Astrocyte of the hippocampus (primary cell): ENCODE results near the gene TTC23L.

Experiments
- DNase-seq: peaks from one replicate; pipeline ENCODE4 v3.0.0; 2011; ENCODE audit warnings: low read depth, low spot score

TTC23L gene

GRCh38 chr5:34869256-34869655 is 30.3 kb downstream of the TTC23L start:
- no peak for DNase-seq

- no peak for DNase-seq
These were observed 31.4 kb downstream of the TTC23L start for GRCh38 chr5:34870382-34870781.

- DNase-seq, result no peak
These were observed 37.3 kb downstream of the TTC23L start for GRCh38 chr5:34876275-34876674.

- DNase-seq, result no peak
These were observed 42.3 kb downstream of the TTC23L start for GRCh38 chr5:34881246-34881645.

GRCh38 chr5:34886392-34887119 is 47.6 kb downstream of the TTC23L start:
- DNase-seq, result no peak

GRCh38 chr5:34889394-34889793 is 50.4 kb downstream of the TTC23L start:
- DNase-seq, result no peak

- no peak for DNase-seq
These were observed 53.0 kb downstream of the TTC23L start for GRCh38 chr5:34891981-34892380.

GRCh38 chr5:34892414-34892813 is 53.5 kb downstream of the TTC23L start:
- no peak for DNase-seq

- DNase-seq, result no peak
These were observed 55.8 kb downstream of the TTC23L start for GRCh38 chr5:34894716-34895115.

GRCh38 chr5:34895641-34896419 is 56.9 kb downstream of the TTC23L start:
- DNase-seq, result no peak

- DNase-seq, result no peak
These were observed 58.7 kb downstream of the TTC23L start for GRCh38 chr5:34897646-34898045.

- peak; percentile 85 for DNase-seq
These were observed 59.4 kb downstream of the TTC23L start for GRCh38 chr5:34898258-34898895.

GRCh38 chr5:34899066-34899465 is 60.1 kb downstream of the TTC23L start:
- DNase-seq, result no peak

- DNase-seq, result no peak
These were observed 61.7 kb downstream of the TTC23L start for GRCh38 chr5:34900652-34901051.

GRCh38 chr5:34903260-34903659 is 64.3 kb downstream of the TTC23L start:
- DNase-seq, result no peak

GRCh38 chr5:34905564-34905963 is 66.6 kb downstream of the TTC23L start:
- peak; percentile 23 for DNase-seq

- DNase-seq, result no peak
These were observed 74.1 kb downstream of the TTC23L start for GRCh38 chr5:34913072-34913471.

GRCh38 chr5:34914671-34915138 is 75.7 kb downstream of the TTC23L start:
- DNase-seq, result no peak

- DNase-seq, result peak; percentile 99
These were observed 76.3 kb downstream of the TTC23L start, which contains the start of the genes BRIX1 and RAD1 for GRCh38 chr5:34915139-34915855. Gene BRIX1 (plus strand): TSS chr5:34915711. CDS start chr5:34915739, 28 bp downstream. Gene RAD1 (minus strand): TSS chr5:34915504. CDS start chr5:34914892, 612 bp downstream.

- no peak for DNase-seq
These were observed 76.9 kb downstream of the TTC23L start for GRCh38 chr5:34915856-34916192.

- no peak for DNase-seq
These were observed 77.6 kb downstream of the TTC23L start for GRCh38 chr5:34916518-34916917.

GRCh38 chr5:34918025-34918424 is 79.1 kb downstream of the TTC23L start:
- DNase-seq, result no peak
